RWPE1 (cell line): ENCODE results near the gene CBLN3.
"Not testable (repeated sequence)": the region's sequence is repeated elsewhere in the genome, so short reads cannot be mapped to it uniquely, and the experiment has no call there.

Experiments used
- CTCF ChIA-PET: fragments of 350-600 bp; sonication (Branson Sonifier 250); formaldehyde crosslinking; extraction: SDS; loops from one replicate; lab custom pipeline; 2021; lab: Yijun Ruan, JAX
- POLR2A ChIA-PET: fragments of 400-600 bp; formaldehyde crosslinking; extraction: SDS; loops from one replicate; lab custom pipeline; 2020; ENCODE audit warnings: antibody characterized with exemption; ENCODE audit not compliant: low non-redundant PET; lab: Yijun Ruan, JAX
- DNase-seq: peaks from one replicate; pipeline ENCODE4 v3.0.0; 2012; ENCODE audit warnings: low spot score
- H3K27ac ChIP-seq: fragments of 450-650 bp; 2 replicates; pipeline ENCODE4 v1.5.1; 2017
- TF ChIP-seq, protein P1 (sequence below): fragments of 450-650 bp; conservative IDR thresholded peaks from 2 replicates; pipeline ENCODE4 v1.5.1; 2017; ENCODE audit warnings: low read depth, mild to moderate bottlenecking

Gene CBLN3

DNA sequence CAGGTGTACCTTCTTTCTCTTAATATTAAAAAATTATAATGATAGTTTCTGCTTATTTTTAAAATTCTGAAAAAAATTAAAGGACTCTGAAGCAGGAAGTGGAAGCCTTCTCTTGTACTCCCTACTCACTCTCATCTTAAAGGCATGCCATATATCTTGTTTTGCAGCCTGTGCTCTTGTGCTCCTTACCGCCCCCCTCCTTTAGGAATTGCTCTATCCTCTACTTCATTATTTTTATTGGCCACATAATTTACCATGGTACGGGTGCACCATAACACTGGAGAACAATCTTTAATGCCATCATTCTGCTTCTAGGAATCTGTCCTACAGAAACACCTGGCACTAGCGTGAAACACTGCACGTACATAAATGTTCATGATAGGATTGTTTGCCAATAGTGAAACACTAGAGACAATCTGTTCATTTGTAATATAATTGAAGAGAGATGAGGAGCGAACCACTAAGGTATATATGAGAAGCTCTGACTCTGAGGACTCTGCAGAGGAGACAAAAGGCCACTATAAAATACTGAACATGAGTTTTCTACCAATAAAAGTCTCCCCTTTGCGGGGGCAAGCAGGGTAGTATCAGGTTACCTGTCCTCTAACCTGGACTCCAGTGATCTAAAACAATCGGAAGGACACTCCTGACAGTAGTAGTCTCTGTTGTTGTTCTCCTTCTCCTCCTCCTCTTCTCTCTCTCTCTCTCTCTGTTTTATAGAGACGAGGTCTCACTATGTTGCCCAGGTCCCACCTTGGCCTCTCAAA lies 37.0 kb downstream of the CBLN3 start:
- CTCF ChIA-PET: interaction anchor here (0.6 to 0.7 kb wide), 3 partner anchors 29 to 129 kb away, joined by 3 to 5 read pairs (median 3); partner anchors contain the start of gene TGM1
- TF ChIP-seq, protein P1, sequence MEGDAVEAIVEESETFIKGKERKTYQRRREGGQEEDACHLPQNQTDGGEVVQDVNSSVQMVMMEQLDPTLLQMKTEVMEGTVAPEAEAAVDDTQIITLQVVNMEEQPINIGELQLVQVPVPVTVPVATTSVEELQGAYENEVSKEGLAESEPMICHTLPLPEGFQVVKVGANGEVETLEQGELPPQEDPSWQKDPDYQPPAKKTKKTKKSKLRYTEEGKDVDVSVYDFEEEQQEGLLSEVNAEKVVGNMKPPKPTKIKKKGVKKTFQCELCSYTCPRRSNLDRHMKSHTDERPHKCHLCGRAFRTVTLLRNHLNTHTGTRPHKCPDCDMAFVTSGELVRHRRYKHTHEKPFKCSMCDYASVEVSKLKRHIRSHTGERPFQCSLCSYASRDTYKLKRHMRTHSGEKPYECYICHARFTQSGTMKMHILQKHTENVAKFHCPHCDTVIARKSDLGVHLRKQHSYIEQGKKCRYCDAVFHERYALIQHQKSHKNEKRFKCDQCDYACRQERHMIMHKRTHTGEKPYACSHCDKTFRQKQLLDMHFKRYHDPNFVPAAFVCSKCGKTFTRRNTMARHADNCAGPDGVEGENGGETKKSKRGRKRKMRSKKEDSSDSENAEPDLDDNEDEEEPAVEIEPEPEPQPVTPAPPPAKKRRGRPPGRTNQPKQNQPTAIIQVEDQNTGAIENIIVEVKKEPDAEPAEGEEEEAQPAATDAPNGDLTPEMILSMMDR: no peak
- no peak overlapping the region for H3K27ac ChIP-seq
- POLR2A ChIA-PET: no interaction called here
- peak; percentile 62 for DNase-seq

- ChIA-PET POLR2A (no interaction called here), CTCF (interaction anchor here (0.7 kb wide), 1 partner anchor 58 kb away, joined by 4 read pairs; no protein-coding TSS in a partner anchor)
- no peak overlapping the region for H3K27ac ChIP-seq
- DNase-seq: no peak
- TF ChIP-seq, protein P1: no peak
Observed at GRCh38 chr14:24390701-24391468, 38.6 kb downstream of the CBLN3 start.

DNA sequence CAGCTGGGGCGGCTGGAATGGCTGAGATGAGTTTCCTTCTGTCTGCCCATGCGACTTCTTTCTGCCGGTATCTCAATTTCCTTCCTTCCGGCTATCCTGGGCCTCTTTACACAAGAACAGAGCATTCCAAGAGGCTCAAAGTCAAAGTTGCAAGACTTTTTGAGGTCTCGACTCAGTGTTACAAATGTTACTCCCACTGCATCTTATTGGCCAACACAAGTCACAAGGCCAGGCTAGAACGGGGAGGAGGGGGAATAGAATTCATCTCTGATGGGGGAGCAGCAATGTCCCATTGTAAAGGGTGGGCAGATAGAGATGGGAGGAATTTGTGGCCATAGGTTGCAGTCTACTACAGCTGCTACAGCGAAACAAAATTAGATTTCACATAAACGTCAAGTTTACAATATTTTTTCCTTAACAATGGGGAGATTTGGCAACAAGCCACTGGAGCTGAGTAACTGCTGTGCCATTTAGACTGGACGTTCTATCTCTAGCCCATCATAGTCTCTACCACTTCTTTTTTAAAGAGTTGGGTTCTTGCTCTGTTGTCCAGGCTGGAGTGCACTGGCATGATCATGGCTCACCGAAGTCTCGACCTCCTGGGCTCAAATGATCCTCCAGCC lies 40.1 kb downstream of the CBLN3 start:
- H3K27ac ChIP-seq: no peak overlapping the region
- CTCF ChIA-PET: no interaction called here
- TF ChIP-seq, protein P1: no peak
- DNase-seq: no peak
- POLR2A ChIA-PET: no interaction called here

DNA sequence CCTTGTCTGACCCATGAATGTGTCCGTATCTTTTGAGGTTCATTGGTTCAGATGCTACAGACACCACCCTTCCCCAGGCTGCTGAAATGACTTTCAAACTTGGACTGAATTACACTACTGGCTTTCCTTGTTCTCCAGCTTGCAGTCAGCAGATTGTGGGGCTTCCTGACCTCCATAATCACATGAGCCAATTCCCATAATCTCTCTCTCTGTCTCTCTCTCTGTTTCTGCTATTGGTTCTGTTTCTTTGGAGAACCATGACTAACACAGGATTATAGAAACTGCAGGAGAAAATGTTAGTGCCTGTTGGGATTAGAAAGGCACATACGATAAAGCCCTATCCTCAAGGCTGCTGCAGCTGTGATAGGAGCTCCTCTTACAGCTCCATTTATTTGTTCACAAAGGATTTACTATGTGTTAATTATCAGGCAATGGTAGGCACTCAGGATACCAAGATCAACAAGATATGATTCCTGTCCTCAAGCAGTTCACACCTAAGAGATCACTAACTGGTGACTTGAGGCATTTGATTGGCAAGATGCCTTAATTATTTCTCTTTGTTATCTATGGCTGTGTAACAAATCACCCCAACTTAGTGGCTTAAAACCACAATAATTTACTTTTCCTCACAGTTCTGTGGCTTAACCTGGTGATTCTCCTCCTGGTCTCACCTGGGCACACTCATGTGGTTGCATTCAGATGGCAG lies 40.8 kb downstream of the CBLN3 start:
- TF ChIP-seq, protein P1: no peak
- no peak for DNase-seq
- no peak overlapping the region for H3K27ac ChIP-seq
- ChIA-PET CTCF (interaction anchor here (0.6 kb wide), 1 partner anchor 20 kb away, joined by 3 read pairs; no protein-coding TSS in a partner anchor), POLR2A (no interaction called here)

GRCh38 chr14:24387579-24387978 lies 41.9 kb downstream of the CBLN3 start:
- H3K27ac ChIP-seq, POLR2A ChIA-PET, CTCF ChIA-PET, DNase-seq: not testable (repeated sequence)

GRCh38 chr14:24387009-24387345 lies 42.5 kb downstream of the CBLN3 start:
- TF ChIP-seq, protein P1: no peak
- no peak for DNase-seq
- POLR2A ChIA-PET: no interaction called here
- no peak overlapping the region for H3K27ac ChIP-seq
- CTCF ChIA-PET: no interaction called here
